Activated CD4-positive, CD25-positive, alpha-beta regulatory T cell (primary cell): ENCODE data around the gene COPS9.

Experiments
- DNase-seq, 4 experiments: peaks; one replicate each; lab custom pipeline; 2025; lab: John Stamatoyannopoulos, UW

COPS9 gene

GRCh38 chr2:240136013-240136670 is at the start of gene COPS9:
Gene COPS9, minus strand, starts transcription at chr2:240136305. Its CDS starts 21 bp downstream, at chr2:240136284.
- peak; percentile 72 to 79 (median 76) for DNase-seq

- DNase-seq: no peak
Observed at GRCh38 chr2:240184656-240185055, 48.6 kb upstream of the COPS9 start.

GRCh38 chr2:240183875-240184590 is 47.9 kb upstream of the COPS9 start:
- no peak for DNase-seq

- no peak for DNase-seq
Observed at GRCh38 chr2:240183006-240183874, 47.1 kb upstream of the COPS9 start.

GRCh38 chr2:240182476-240182875 is 46.4 kb upstream of the COPS9 start:
- no peak for DNase-seq

- DNase-seq: no peak
Observed at GRCh38 chr2:240182001-240182400, 45.9 kb upstream of the COPS9 start.

- no peak for DNase-seq
Observed at GRCh38 chr2:240179941-240180666, 44.0 kb upstream of the COPS9 start.

- DNase-seq: no peak
Observed at GRCh38 chr2:240179186-240179815, 43.2 kb upstream of the COPS9 start.

- no peak for DNase-seq
Observed at GRCh38 chr2:240178564-240178963, 42.5 kb upstream of the COPS9 start.

- DNase-seq: no peak
Observed at GRCh38 chr2:240174496-240174895, 38.4 kb upstream of the COPS9 start.

- DNase-seq: no peak
Observed at GRCh38 chr2:240172071-240172895, 36.2 kb upstream of the COPS9 start.

- no peak for DNase-seq
Observed at GRCh38 chr2:240170883-240171282, 34.8 kb upstream of the COPS9 start.

GRCh38 chr2:240170354-240170735 is 34.2 kb upstream of the COPS9 start:
- no peak for DNase-seq

- no peak for DNase-seq
Observed at GRCh38 chr2:240169486-240170353, 33.6 kb upstream of the COPS9 start.

- DNase-seq: no peak
Observed at GRCh38 chr2:240168546-240169361, 32.6 kb upstream of the COPS9 start.

GRCh38 chr2:240168041-240168440 is 31.9 kb upstream of the COPS9 start:
- no peak for DNase-seq

- DNase-seq: no peak
Observed at GRCh38 chr2:240167588-240167880, 31.4 kb upstream of the COPS9 start.

- no peak for DNase-seq
Observed at GRCh38 chr2:240166761-240167587, 30.9 kb upstream of the COPS9 start.
